RCC 7860 (cell line): ENCODE results near the gene ZFP3.
"Not testable (repeated sequence)": the region's sequence is repeated elsewhere in the genome, so short reads cannot be mapped to it uniquely, and the experiment has no call there.

Experiments
- DNase-seq: peaks from one replicate; pipeline ENCODE4 v3.0.0-alpha.2; 2015; ENCODE audit warnings: low spot score
- FAIRE-seq: peaks from 2 replicates; lab custom pipeline; 2012; peaks lifted over from hg19 to GRCh38; lab: Jason Lieb, UNC

The ZFP3 gene

DNA sequence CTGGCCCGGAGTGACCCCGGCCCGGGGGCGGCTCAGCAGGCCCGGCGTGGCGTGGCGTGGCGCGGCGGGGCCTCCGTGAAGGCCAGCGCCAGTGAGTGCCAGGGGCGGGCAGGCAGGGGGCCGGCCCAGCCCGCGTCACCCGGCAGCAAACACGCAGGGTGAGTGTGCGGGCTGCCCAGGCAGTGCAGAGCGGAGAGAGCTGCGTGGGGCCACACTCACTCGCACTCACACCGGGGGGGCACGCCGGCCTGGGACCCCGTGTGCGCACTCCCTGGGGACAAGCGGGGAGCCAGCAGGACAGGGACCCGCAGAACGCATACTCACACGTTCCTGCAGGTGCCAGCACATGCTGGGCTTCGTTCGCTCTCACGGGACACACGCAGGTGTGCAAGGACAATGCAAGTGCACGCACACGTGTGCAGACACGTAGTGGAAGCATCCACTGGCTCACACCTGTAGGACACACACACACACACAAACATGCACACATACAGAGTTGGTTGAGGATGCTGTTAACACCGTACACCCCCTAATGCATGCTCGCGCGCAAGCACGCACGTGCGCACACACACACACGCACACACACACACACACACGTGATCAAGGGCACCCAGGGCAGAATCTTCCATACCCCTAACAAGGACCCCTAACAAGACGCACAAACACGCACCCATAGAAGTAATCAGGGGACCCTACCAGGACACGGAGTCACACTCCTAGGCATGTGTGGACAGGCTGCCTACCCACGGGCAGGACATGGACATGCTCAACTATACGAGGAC is 45.3 kb downstream of the ZFP3 start:
- FAIRE-seq = no peak
- DNase-seq = no peak

GRCh38 chr17:5124125-5124760 is 46.0 kb downstream of the ZFP3 start:
- not testable (repeated sequence) for DNase-seq, FAIRE-seq

DNA sequence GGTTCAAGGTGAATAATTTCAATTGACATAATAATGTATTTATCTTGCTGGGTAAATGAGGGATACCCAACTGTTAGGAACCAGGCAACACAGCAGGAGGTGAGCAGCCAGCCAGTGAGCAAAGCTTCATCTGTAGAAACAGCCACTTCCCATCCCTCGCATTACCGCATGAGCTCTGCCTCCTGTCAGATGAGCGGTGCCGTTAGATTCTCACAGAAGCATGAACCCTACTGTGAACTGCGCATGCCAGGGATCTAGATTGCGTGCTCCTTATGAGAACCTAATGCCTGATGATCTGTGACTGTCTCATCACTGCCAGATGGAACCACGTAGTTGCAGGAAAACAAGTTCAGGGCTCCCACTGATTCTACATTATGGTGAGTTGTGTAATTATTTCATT is 46.6 kb downstream of the ZFP3 start:
- DNase-seq, FAIRE-seq: not testable (repeated sequence)

GRCh38 chr17:5126719-5127488 is 48.6 kb downstream of the ZFP3 start:
- DNase-seq (no peak), FAIRE-seq (no peak)

GRCh38 chr17:5127910-5128309 is 49.6 kb downstream of the ZFP3 start:
- DNase-seq = no peak
- FAIRE-seq = no peak

- not testable (repeated sequence) for DNase-seq, FAIRE-seq
These were observed 50.1 kb downstream of the ZFP3 start for GRCh38 chr17:5128387-5128786.

DNA sequence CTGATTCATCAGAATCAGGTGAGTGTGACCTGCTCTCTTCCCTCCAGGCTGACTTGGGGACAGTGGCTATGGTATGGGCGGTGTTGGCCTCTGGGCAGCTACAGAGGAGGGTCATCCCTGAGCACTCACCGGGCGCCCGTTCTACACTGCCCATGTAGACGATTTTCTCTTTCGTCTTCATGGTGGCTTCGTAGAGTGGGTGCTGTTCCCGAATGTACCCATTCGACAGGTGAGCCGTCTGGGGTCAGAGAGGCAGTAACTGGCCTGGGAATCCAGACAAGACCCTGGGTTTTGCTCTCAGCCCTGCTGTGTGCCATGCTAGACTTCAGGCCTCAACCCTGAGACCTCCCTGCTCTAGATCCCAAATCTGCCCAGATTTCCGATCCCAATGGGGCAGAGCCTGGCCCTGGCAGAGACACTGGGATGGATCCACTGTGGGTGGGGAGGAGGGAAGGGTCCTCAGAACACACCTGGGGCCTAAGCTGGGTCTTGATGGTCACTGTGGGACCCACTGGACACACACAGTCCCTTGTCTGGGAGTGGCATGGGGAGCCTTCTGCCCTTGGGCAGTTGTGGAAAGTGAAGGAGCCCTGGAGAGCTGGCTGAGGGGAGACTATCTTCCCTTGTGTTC is 50.8 kb downstream of the ZFP3 start:
- no peak for FAIRE-seq

GRCh38 chr17:5129770-5130169 is 51.5 kb downstream of the ZFP3 start:
- not testable (repeated sequence) for DNase-seq, FAIRE-seq

More for the DNA sequence above, 50.8 kb downstream of the ZFP3 start:
- DNase-seq = no peak

DNA sequence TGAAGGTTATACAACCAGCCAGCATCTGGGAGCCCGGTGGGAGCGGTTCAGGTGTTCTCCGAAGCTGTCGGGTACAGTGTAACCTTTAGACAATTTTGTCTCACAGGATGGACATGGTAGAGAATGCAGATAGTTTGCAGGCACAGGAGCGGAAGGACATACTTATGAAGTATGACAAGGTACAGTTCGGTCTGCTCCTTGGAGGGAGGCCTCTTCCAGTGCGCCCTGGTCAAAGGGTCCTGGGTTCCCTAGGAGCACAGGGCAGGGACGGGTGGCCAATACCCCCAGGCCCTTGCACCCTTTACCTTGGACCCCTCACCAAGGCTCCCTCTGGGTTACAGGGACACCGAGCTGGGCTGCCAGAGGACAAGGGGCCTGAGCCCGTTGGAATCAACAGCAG is 52.0 kb downstream of the ZFP3 start:
- not testable (repeated sequence) for FAIRE-seq, DNase-seq

DNA sequence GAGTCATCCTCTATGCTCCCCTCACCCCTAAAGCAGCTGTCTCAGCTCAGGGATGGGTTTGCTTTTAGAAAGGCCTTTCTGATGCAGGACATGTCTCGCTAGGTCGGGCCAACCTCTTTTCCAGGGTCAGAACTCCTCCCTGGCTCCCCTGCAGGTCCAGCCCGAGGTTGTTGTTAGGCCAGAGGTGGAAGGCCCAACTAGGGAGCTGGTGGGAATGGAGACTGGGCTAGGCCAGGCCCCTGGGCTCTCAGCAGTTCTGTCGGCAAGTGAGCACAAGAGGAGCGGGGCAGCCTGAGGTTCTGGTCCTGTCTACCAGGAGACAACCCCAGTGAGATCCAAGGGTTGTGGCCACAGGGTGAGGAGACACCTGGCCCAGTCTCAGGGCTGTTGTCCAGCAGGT is 52.4 kb downstream of the ZFP3 start:
- not testable (repeated sequence) for DNase-seq, FAIRE-seq

DNA sequence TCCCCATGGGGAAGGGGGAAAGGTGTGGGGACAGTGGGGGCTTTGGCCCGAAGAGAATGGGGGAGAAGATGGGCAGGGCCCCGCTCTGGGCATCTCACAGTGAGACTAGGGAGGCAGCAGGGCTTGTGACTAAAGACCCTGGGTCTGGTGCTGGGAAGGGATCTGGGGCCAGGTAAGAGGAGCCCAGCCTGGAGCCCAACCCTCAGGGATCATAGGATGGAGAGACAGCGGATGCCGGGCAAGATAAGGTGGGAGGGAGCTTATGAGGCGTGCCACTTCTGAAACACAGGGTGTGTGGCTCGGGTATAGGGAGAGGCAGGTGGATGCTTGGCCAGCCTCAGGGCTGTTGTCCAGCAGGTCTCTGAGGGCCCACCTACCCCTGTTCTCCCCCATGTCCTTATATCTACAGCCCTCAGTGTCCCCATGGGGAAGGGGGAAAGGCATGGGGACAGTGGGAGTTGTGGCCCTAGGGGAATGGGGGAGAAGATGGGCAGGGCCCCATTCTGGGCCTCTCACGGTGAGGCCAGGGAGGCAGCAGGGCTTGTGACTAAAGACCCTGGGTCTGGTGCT is 53.0 kb downstream of the ZFP3 start:
- FAIRE-seq (no peak), DNase-seq (no peak)

GRCh38 chr17:5131799-5132502 is 53.7 kb downstream of the ZFP3 start:
- DNase-seq, FAIRE-seq: not testable (repeated sequence)

DNA sequence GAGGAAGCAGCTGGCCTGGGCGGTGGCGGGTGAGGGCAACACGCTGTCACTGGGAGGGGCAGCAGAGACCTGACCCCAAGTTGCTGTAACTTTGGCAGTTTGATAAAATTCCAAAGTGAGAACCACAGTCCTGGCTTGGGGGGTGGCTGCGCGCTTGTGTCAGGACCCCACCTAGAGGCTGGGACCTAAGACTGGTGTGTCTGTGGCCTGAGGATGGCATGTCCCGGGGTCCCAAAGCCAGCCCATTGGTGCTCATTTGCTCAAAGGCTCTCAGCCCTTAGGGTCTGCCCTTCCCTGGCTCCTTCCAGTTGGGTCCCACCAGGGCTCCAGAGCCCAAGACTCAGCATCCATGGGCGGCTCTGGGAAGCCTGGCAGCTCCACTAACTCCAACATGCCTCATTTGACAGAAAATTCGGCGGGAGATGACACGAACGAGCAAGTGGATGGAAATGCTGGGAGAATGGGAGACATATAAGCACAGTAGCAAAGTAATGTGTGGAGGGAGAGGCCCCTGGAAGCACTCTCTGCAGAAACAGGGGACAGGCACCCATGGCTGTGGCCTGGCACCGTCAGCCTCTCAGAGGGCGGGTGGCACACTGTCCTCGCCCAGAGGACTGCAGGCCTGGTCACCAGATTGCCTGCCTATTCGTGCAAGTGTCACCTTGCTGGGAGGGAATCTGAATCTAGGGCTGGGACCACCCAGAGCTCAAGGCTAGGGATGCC is 54.4 kb downstream of the ZFP3 start:
- DNase-seq, FAIRE-seq: not testable (repeated sequence)

- FAIRE-seq = no peak
- DNase-seq = no peak
These were observed 55.0 kb downstream of the ZFP3 start for GRCh38 chr17:5133311-5133710.

DNA sequence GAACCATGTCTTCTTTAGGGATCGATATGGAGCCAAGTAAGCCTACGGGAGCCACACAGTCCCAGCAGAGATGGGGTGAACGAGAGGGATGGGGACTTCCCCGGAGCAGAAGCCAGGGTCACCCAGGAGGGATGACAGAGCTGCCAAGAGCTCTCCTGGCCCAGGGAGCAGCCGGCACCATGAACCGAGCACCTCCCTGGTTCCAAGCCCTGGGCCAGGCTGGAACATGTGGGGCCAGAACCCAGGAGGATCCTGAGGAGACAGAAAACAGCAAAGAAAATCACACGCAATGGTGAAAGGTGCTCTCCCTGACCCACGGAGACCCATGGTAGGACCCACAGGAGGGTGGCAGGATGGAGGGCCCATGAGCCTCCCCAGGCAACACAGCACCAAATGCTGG is 55.7 kb downstream of the ZFP3 start:
- FAIRE-seq, DNase-seq: not testable (repeated sequence)

- DNase-seq, FAIRE-seq: not testable (repeated sequence)
These were observed 56.3 kb downstream of the ZFP3 start for GRCh38 chr17:5134571-5134970.

GRCh38 chr17:5135131-5135712 is 57.0 kb downstream of the ZFP3 start:
- FAIRE-seq, DNase-seq: not testable (repeated sequence)

- no peak for DNase-seq
- no peak for FAIRE-seq
These were observed 57.7 kb downstream of the ZFP3 start for GRCh38 chr17:5135726-5136579.
